ENCODE measurements around the gene CAB39. TPM values are rescaled to one million over a fixed set of nuclear protein-coding genes. Genes with fewer than 3 reads are reported as not detected.
"Not testable (repeated sequence)": the region's sequence is repeated elsewhere in the genome, so short reads cannot be mapped to it uniquely, and the experiment has no call there.

The CAB39 gene
- total RNA-seq, 4 donors from 2014 or later, result 53.0 to 67.1 (median 59.5) TPM

- peak in 1 of 2 donors; percentile 9 for DNase-seq (ENCODE audit: low spot score in 2 of 2)
These were observed 16.0 kb upstream of the CAB39 start for GRCh38 chr2:230696670-230697069.

DNA sequence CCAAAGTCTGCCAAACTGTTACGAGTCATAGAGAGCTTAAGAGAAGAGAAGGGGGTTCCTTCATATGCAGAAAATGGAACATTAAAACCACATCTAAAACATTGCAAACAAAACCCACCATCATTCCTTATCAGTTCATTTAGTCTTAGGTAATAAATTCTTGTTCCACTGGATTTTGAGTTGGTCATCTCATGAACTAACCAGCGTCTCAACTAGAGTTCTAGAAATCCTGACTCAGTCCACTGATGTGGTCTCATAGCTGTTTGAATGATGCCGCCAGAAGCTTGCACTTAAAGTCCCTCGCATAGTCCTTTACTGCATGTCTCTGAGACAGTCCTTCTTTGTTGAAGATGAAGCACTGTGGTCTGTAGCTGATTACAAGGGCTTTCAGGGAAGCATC lies 15.0 kb upstream of the CAB39 start:
- TF ChIP-seq, protein P1, sequence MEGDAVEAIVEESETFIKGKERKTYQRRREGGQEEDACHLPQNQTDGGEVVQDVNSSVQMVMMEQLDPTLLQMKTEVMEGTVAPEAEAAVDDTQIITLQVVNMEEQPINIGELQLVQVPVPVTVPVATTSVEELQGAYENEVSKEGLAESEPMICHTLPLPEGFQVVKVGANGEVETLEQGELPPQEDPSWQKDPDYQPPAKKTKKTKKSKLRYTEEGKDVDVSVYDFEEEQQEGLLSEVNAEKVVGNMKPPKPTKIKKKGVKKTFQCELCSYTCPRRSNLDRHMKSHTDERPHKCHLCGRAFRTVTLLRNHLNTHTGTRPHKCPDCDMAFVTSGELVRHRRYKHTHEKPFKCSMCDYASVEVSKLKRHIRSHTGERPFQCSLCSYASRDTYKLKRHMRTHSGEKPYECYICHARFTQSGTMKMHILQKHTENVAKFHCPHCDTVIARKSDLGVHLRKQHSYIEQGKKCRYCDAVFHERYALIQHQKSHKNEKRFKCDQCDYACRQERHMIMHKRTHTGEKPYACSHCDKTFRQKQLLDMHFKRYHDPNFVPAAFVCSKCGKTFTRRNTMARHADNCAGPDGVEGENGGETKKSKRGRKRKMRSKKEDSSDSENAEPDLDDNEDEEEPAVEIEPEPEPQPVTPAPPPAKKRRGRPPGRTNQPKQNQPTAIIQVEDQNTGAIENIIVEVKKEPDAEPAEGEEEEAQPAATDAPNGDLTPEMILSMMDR (IDR thresholded peaks at IDR 0.05), result no peak
- no peaks in the 10 kb centered on the region for H3K9me3 ChIP-seq
- no peak overlapping the region for H3K4me3 ChIP-seq
- no peaks in the 10 kb centered on the region for H3K36me3 ChIP-seq
- H3K27ac ChIP-seq, result no peak overlapping the region
- WGBS, result 89% methylated on average over 4 of the region's 4 CpGs
- DNase-seq (ENCODE audit: low spot score in 2 of 2), result peak in 1 of 2 donors; percentile 4
- no peaks in the 10 kb centered on the region for H3K27me3 ChIP-seq
- H3K4me1 ChIP-seq, result peaks cover 19% of the 10 kb centered on the region

More at GRCh38 chr2:230696670-230697069, 16.0 kb upstream of the CAB39 start:
- Histone ChIP-seq H3K27ac (no peak overlapping the region), H3K36me3 (no peaks in the 10 kb centered on the region), H3K27me3 (no peaks in the 10 kb centered on the region), H3K9me3 (no peaks in the 10 kb centered on the region), H3K4me1 (peaks cover 17% of the 10 kb centered on the region), H3K4me3 (no peak overlapping the region)
- TF ChIP-seq EP300 (IDR thresholded peaks at IDR 0.05), result no peak
- no peak for TF ChIP-seq POLR2AphosphoS5 (IDR thresholded peaks at IDR 0.05)
- TF ChIP-seq POLR2A (IDR thresholded peaks at IDR 0.05), result no peak
- TF ChIP-seq, protein P1 (IDR thresholded peaks at IDR 0.05), result no peak

- H3K27me3 ChIP-seq, H3K4me3 ChIP-seq, H3K36me3 ChIP-seq, H3K27ac ChIP-seq, H3K9me3 ChIP-seq: not testable (repeated sequence)
- peaks cover 19% of the 10 kb centered on the region for H3K4me1 ChIP-seq
- WGBS, result 76% methylated on average over 3 of the region's 3 CpGs
- DNase-seq (ENCODE audit: low spot score in 2 of 2), result peak in 1 of 2 donors; percentile 56
These were observed 13.9 kb upstream of the CAB39 start for GRCh38 chr2:230698753-230699152.

GRCh38 chr2:230700447-230700846 lies 12.2 kb upstream of the CAB39 start:
- no peaks in the 10 kb centered on the region for H3K9me3 ChIP-seq
- peak overlapping the region; percentile 38 for H3K27ac ChIP-seq
- peak in 1 of 2 donors; percentile 1 for DNase-seq (ENCODE audit: low spot score in 2 of 2)
- no peaks in the 10 kb centered on the region for H3K36me3 ChIP-seq
- TF ChIP-seq, protein P1 (IDR thresholded peaks at IDR 0.05), result no peak
- TF ChIP-seq POLR2A (IDR thresholded peaks at IDR 0.05) (no peak), EP300 (IDR thresholded peaks at IDR 0.05) (no peak), POLR2AphosphoS5 (IDR thresholded peaks at IDR 0.05) (no peak)
- H3K27me3 ChIP-seq, result no peaks in the 10 kb centered on the region
- H3K4me3 ChIP-seq, result no peak overlapping the region
- H3K4me1 ChIP-seq, result peaks cover 19% of the 10 kb centered on the region

DNA sequence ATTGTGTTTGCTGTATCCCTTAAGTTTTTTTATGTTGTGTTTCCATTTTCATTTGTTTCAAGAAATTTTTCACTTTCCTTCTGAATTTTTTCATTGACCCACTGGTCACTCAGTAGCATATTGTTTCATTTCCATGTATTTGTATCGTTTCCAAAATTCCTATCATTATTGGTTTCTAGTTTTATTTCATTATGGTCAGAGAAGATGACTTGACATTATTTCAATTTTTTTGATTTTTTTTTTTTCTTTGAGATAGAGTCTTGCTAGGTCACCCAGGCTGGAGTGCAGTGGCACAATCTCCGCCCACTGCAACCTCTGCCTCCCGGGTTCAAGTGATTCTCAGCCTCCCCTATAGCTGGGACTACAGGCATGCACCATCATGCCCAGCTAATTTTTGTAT lies 11.3 kb upstream of the CAB39 start:
- Histone ChIP-seq H3K9me3 (no peaks in the 10 kb centered on the region), H3K27ac (no peak overlapping the region), H3K27me3 (no peaks in the 10 kb centered on the region), H3K4me3 (no peak overlapping the region), H3K36me3 (no peaks in the 10 kb centered on the region), H3K4me1 (peaks cover 17% of the 10 kb centered on the region)
- 80% methylated on average over 3 of the region's 3 CpGs for WGBS
- DNase-seq (ENCODE audit: low spot score in 2 of 2), result no peak
- TF ChIP-seq, protein P1 (IDR thresholded peaks at IDR 0.05), result no peak
- no peak for TF ChIP-seq POLR2AphosphoS5 (IDR thresholded peaks at IDR 0.05)
- no peak for TF ChIP-seq POLR2A (IDR thresholded peaks at IDR 0.05)
- no peak for TF ChIP-seq EP300 (IDR thresholded peaks at IDR 0.05)

- not testable (repeated sequence) for H3K27ac ChIP-seq, H3K36me3 ChIP-seq, H3K27me3 ChIP-seq, H3K4me3 ChIP-seq, H3K9me3 ChIP-seq
- H3K4me1 ChIP-seq, result peaks cover 15% of the 10 kb centered on the region
- peak in 1 of 2 donors; percentile 31 for DNase-seq (ENCODE audit: low spot score in 2 of 2)
- WGBS, result 95% methylated on average over 4 of the region's 4 CpGs
These were observed 10.2 kb upstream of the CAB39 start for GRCh38 chr2:230702457-230702856.
